OCI-LY7 (cell line): ENCODE data around the gene NIN. TPM values are rescaled to one million over a fixed set of nuclear protein-coding genes. Genes with fewer than 3 reads are reported as not detected.

Experiments
- BruUV-seq: library from RNA; stranded (reverse); fragments of 400-500 nt; replicated peaks from 2 replicates; lab custom pipeline; 2021; lab: Mats Ljungman, UMichigan
- CTCF ChIA-PET: fragments of 300-600 bp; sonication (Branson Sonifier 250); formaldehyde crosslinking; loops from one replicate; lab custom pipeline; 2022; ENCODE audit warnings: antibody characterized with exemption; ENCODE audit not compliant: unreplicated experiment; lab: Charles Lee
- POLR2A ChIA-PET: fragments of 300-600 bp; sonication (Branson Sonifier 250); formaldehyde crosslinking; loops from one replicate; lab custom pipeline; 2022; ENCODE audit warnings: antibody characterized with exemption; lab: Charles Lee
- DNase-seq: peaks from one replicate; pipeline ENCODE4 v3.0.0-alpha.2; 2015; ENCODE audit warnings: low spot score
- H2AFZ ChIP-seq: fragments of 200-600 bp; sonication (generic), shearing (Covaris generic); 2 replicates; pipeline ENCODE4 v1.6.1; 2014; ENCODE audit warnings: mild to moderate bottlenecking, antibody characterized with exemption, low read length, moderate library complexity
- H3K27ac ChIP-seq: fragments of 200-600 bp; sonication (generic); 2 replicates; pipeline ENCODE4 v1.5.1; 2014; ENCODE audit warnings: mixed run types, low read depth, mild to moderate bottlenecking, moderate library complexity, low read length, inconsistent platforms; ENCODE audit not compliant: poor library complexity, severe bottlenecking
- H3K36me3 ChIP-seq: fragments of 200-600 bp; sonication (generic); 2 replicates; pipeline ENCODE4 v1.6.1; 2014; ENCODE audit warnings: mild to moderate bottlenecking, antibody characterized with exemption, low read length, moderate library complexity, mixed read lengths; ENCODE audit not compliant: insufficient read depth
- H3K4me1 ChIP-seq: fragments of 200-600 bp; sonication (generic); 2 replicates; pipeline ENCODE4 v1.5.1; 2014; ENCODE audit warnings: mild to moderate bottlenecking, low read length; ENCODE audit not compliant: insufficient read depth, poor library complexity, severe bottlenecking
- H3K4me2 ChIP-seq: fragments of 200-600 bp; sonication (generic); 2 replicates; pipeline ENCODE4 v1.6.1; 2014; ENCODE audit warnings: mild to moderate bottlenecking, low read length
- H3K4me3 ChIP-seq: fragments of 200-600 bp; sonication (generic); 2 replicates; pipeline ENCODE4 v1.5.1; 2014; ENCODE audit warnings: mild to moderate bottlenecking, low read depth, low read length; ENCODE audit not compliant: poor library complexity, severe bottlenecking
- H3K79me2 ChIP-seq: fragments of 200-600 bp; sonication (generic); 2 replicates; pipeline ENCODE4 v1.6.1; 2016; ENCODE audit warnings: low read depth, mild to moderate bottlenecking, low read length, moderate library complexity, mixed read lengths; ENCODE audit not compliant: insufficient read depth
- H3K9me2 ChIP-seq: fragments of 200-600 bp; sonication (generic); 2 replicates; pipeline ENCODE4 v1.6.1; 2016; ENCODE audit warnings: mild to moderate bottlenecking, low read length, mixed read lengths; ENCODE audit not compliant: insufficient read depth
- H3K9me3 ChIP-seq: fragments of 200-600 bp; sonication (generic); 2 replicates; pipeline ENCODE4 v1.6.1; 2014; ENCODE audit warnings: mild to moderate bottlenecking, mixed run types, low read length, mixed read lengths
- H4K20me1 ChIP-seq: fragments of 200-600 bp; sonication (generic); 2 replicates; pipeline ENCODE4 v1.6.1; 2014; ENCODE audit warnings: mild to moderate bottlenecking, antibody characterized with exemption, low read length, moderate library complexity, mixed read lengths; ENCODE audit not compliant: insufficient read depth
- CTCF ChIP-seq: fragments of 200-600 bp; sonication (generic); conservative IDR thresholded peaks from 2 replicates; pipeline ENCODE4 v1.5.1; 2014; ENCODE audit warnings: mild to moderate bottlenecking, antibody characterized with exemption, low read length, moderate library complexity, mixed read lengths
- EZH2phosphoT487 ChIP-seq: fragments of 200-600 bp; sonication (generic); IDR thresholded peaks from 2 replicates; pipeline ENCODE4 v1.6.1; 2018; ENCODE audit warnings: low read depth, borderline replicate concordance, mild to moderate bottlenecking, mixed run types, antibody characterized with exemption, low read length, moderate library complexity, mixed read lengths
- intact Hi-C: fragments of 100-400 bp; cut with micrococcal nuclease; formaldehyde crosslinking; loops from one replicate; pipeline ENCODE4 v1.10.0; 2022; ENCODE audit not compliant: unreplicated experiment
- total RNA-seq, 2 experiments: library from RNA; depleted of rRNA in 1 of 2; stranded (reverse); fragments of >200 nt in 1 of 2; shearing (Covaris generic) in 1 of 2; gene quantifications; 2 replicates each; pipeline ENCODE4 v1.2.3, GENCODE V29; 2014 to 2022

NIN gene
- total RNA-seq, 2 experiments from 2014 or later, result 95.3 to 189 TPM

- Histone ChIP-seq H3K9me3 (no peaks in the 10 kb centered on the region), H3K36me3 (peaks cover 97% of the 10 kb centered on the region), H3K27ac (peak overlapping the region; percentile 34), H3K4me1 (peaks cover 12% of the 10 kb centered on the region), H3K4me2 (peak overlapping the region; percentile 43), H3K4me3 (no peak overlapping the region), H3K9me2 (no peaks in the 10 kb centered on the region), H2AFZ (no peak overlapping the region), H4K20me1 (no peaks in the 10 kb centered on the region), H3K79me2 (no peaks in the 10 kb centered on the region; the same call in 1 of the 2 replicates)
- peak; percentile 50 for DNase-seq
- intact Hi-C loops, result no loop called here
- ChIA-PET POLR2A (interaction anchor here (0.9 to 2.3 kb wide), 6 partner anchors 9 to 104 kb away, joined by 3 to 9 read pairs (median 4); no protein-coding TSS in a partner anchor), CTCF (no interaction called here)
- no TSS peak for BruUV-seq
- TF ChIP-seq CTCF (no peak), EZH2phosphoT487 (no peak)
These were observed 74.7 kb downstream of the NIN start for GRCh38 chr14:50756300-50756699.

DNA sequence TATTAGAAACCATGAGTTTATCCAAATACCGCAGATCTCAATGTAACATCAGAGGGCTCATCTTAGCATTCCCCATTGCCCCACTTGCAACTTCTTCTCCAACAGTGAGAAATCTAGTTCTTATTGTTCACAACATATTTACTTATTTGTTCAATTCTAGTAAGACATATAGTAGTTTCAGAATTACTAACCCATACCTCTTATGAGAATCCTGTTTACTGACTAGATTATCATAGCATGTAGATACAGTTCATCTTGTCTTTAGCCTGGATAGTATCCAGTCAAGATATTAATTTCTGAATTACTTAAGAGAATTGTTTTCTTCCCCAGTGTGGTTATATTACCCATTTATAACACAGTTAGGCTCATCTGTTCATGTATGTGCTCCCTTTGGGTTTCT is 80.6 kb downstream of the NIN start:
- no peak overlapping the region for H3K4me3 ChIP-seq
- H3K79me2 ChIP-seq, result no peaks in the 10 kb centered on the region
- no peaks in the 10 kb centered on the region for H3K9me2 ChIP-seq
- DNase-seq, result no peak
- H3K4me1 ChIP-seq, result no peaks in the 10 kb centered on the region
- ChIA-PET POLR2A (interaction anchor here (0.9 to 1.2 kb wide), 2 partner anchors 10 to 12 kb away, joined by 3 read pairs; no protein-coding TSS in a partner anchor), CTCF (no interaction called here)
- no peaks in the 10 kb centered on the region for H3K9me3 ChIP-seq
- no peaks in the 10 kb centered on the region for H4K20me1 ChIP-seq
- no TSS peak for BruUV-seq
- H3K36me3 ChIP-seq, result peaks cover 90% of the 10 kb centered on the region
- TF ChIP-seq EZH2phosphoT487 (no peak), CTCF (no peak)
- no peak overlapping the region for H2AFZ ChIP-seq
- H3K4me2 ChIP-seq, result no peak overlapping the region
- no peak overlapping the region for H3K27ac ChIP-seq
- intact Hi-C loops, result no loop called here

GRCh38 chr14:50745401-50746058 is 85.4 kb downstream of the NIN start:
- Histone ChIP-seq H3K4me2 (no peak overlapping the region), H3K9me2 (no peaks in the 10 kb centered on the region), H3K27ac (no peak overlapping the region), H3K4me3 (no peak overlapping the region), H3K4me1 (peaks cover 5% of the 10 kb centered on the region), H4K20me1 (no peaks in the 10 kb centered on the region), H3K9me3 (no peaks in the 10 kb centered on the region), H3K36me3 (peaks cover 91% of the 10 kb centered on the region), H3K79me2 (no peaks in the 10 kb centered on the region), H2AFZ (no peak overlapping the region)
- ChIA-PET POLR2A (interaction anchor here (0.5 to 0.6 kb wide), 2 partner anchors 9 to 12 kb away, joined by 3 read pairs; no protein-coding TSS in a partner anchor), CTCF (no interaction called here)
- BruUV-seq, result TSS peak; percentile 22
- no peak for TF ChIP-seq EZH2phosphoT487
- TF ChIP-seq CTCF, result no peak
- intact Hi-C loops, result no loop called here
- DNase-seq, result no peak
